ENCODE results near the gene MGAT5.

MGAT5 gene

GRCh38 chr2:134479696-134480330 lies 225.9 kb downstream of the MGAT5 start:
- no peak for DNase-seq

GRCh38 chr2:134482131-134482723 lies 228.4 kb downstream of the MGAT5 start:
- DNase-seq: no peak

- DNase-seq: no peak
Measured at GRCh38 chr2:134482766-134483340, 229.0 kb downstream of the MGAT5 start.

GRCh38 chr2:134489732-134490384 lies 236.0 kb downstream of the MGAT5 start:
- no peak for DNase-seq

GRCh38 chr2:134490559-134490958 lies 236.7 kb downstream of the MGAT5 start:
- DNase-seq: no peak

- no peak for DNase-seq
Measured at GRCh38 chr2:134491022-134491421, 237.2 kb downstream of the MGAT5 start.

- peak in 1 of 5 experiments; percentile 6 for DNase-seq
Measured at GRCh38 chr2:134491771-134492441, 238.0 kb downstream of the MGAT5 start.

GRCh38 chr2:134493797-134494196 lies 239.9 kb downstream of the MGAT5 start:
- DNase-seq: no peak

- no peak for DNase-seq
Measured at GRCh38 chr2:134498654-134499053, 244.8 kb downstream of the MGAT5 start.

- DNase-seq: no peak
Measured at GRCh38 chr2:134499307-134499926, 245.5 kb downstream of the MGAT5 start.

GRCh38 chr2:134500211-134500935 lies 246.5 kb downstream of the MGAT5 start:
- DNase-seq: no peak

GRCh38 chr2:134501476-134502091 lies 247.7 kb downstream of the MGAT5 start:
- DNase-seq: no peak

GRCh38 chr2:134502104-134502503 lies 248.2 kb downstream of the MGAT5 start:
- no peak for DNase-seq

Measured in T-helper 2 cell (primary cell).